Activated CD8-positive, alpha-beta memory T cell treated with anti-CD3 and anti-CD28 coated beads, Interleukin-2, amount 10 ng/mL, durations not matched to agents 7 days and 5 days (primary cell): Measurements from ENCODE around the gene LAMB1. TPM values are rescaled to one million over a fixed set of nuclear protein-coding genes. Genes with fewer than 3 reads are reported as not detected.
"Not testable (repeated sequence)": the region's sequence is repeated elsewhere in the genome, so short reads cannot be mapped to it uniquely, and the experiment has no call there.

ENCODE experiments used
- ATAC-seq: fragments of 150-1000 bp; cut with Tn5 transposase; one replicate; pipeline ENCODE4 v1.10.0; 2021; ENCODE audit warnings: moderate library complexity
- CTCF ChIA-PET: fragments of 350-600 bp; sonication (Branson Sonifier 250); formaldehyde crosslinking; loops from one replicate; lab custom pipeline; 2021; ENCODE audit warnings: antibody characterized with exemption; lab: Charles Lee
- DNase-seq: peaks from one replicate; pipeline ENCODE4 v3.0.0-alpha.2; 2020
- H3K27ac Mint-ChIP-seq: one replicate; pipeline ENCODE4 v1.8.0; 2021; ENCODE audit warnings: mild to moderate bottlenecking, mixed read lengths
- H3K27me3 Mint-ChIP-seq: one replicate; pipeline ENCODE4 v1.8.0; 2021; ENCODE audit warnings: mixed read lengths
- H3K36me3 Mint-ChIP-seq: one replicate; pipeline ENCODE4 v1.8.0; 2021; ENCODE audit warnings: mild to moderate bottlenecking, mixed read lengths
- H3K4me1 Mint-ChIP-seq: one replicate; pipeline ENCODE4 v1.8.0; 2021; ENCODE audit warnings: mixed read lengths
- H3K4me3 Mint-ChIP-seq: one replicate; pipeline ENCODE4 v1.8.0; 2021; ENCODE audit warnings: mild to moderate bottlenecking, moderate library complexity, mixed read lengths
- H3K9me3 Mint-ChIP-seq: one replicate; pipeline ENCODE4 v1.8.0; 2022; ENCODE audit warnings: low read depth, mixed read lengths
- total RNA-seq, 2 experiments: library from RNA; stranded (reverse); gene quantifications; one replicate each; pipeline ENCODE4 v1.2.3, GENCODE V29; 2021

The LAMB1 gene
- total RNA-seq, 2 experiments from 2014 or later, result not detected

DNA sequence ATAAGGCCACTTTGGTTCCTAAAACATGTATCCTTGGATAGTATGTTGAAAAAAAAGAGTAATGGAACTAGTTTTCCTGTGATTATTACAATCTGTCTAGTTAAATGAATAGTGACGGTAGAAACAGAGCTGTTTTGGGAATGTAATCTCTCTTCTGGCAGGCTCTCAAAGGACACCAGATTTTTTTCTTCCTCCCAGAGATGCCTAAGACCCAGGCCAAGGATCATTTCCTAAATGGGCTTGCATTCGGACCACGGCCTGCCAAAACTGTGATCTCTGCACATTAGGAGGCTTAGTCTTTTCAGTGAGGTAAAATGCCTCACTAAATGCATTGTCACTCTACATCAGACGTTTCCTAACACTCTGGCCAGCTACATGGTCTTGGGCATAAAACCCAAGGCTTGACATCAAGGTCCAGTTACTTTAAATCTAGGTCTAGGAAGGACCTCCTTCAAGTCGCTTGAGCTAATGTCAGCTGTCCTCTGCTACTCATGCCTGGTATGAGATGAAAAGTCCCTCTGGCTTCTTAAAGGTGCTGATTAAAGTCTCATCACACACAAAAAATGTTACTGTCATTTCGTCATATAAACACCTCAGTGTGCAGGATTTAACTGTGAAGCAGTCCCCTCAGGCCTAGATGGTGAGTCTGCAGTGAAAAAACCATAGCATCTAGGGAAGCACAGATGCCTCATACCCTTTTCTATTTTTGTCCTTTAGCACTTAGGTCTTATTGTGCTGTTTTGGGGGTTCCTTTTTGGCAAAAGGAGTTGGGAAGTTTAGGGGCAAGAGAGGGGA lies 64.3 kb downstream of the LAMB1 start:
- CTCF ChIA-PET, result no interaction called here

DNA sequence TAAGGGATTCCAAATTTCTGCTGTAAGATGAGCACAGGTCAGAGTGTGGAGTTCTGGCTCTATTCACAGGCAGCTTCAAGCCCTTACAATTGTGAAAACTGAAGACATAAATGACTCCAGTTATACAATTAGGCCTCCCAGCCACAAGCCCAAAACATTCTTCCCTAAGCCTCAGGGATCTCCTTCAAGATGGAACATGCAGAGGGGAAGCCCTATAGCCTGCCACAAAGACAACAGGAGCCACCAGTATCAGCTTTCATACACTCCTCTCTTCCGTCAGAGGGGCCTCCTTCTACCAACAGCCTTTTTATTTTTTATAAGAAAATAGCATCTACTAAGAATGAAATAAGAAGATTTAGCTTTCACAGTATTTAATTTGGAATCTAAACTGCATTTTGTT lies 65.4 kb downstream of the LAMB1 start:
- ATAC-seq, result no peak
- Mint-ChIP-seq H3K4me3 (no peak overlapping the region), H3K9me3 (no peaks in the 10 kb centered on the region), H3K4me1 (no peaks in the 10 kb centered on the region), H3K36me3 (peaks cover 1% of the 10 kb centered on the region), H3K27ac (no peak overlapping the region), H3K27me3 (no peaks in the 10 kb centered on the region)
- DNase-seq, result no peak
- CTCF ChIA-PET, result no interaction called here

More for the DNA sequence above, 64.3 kb downstream of the LAMB1 start:
- DNase-seq (no peak), ATAC-seq (no peak)
- no peaks in the 10 kb centered on the region for H3K4me1 Mint-ChIP-seq
- no peak overlapping the region for H3K4me3 Mint-ChIP-seq
- H3K27me3 Mint-ChIP-seq, result no peaks in the 10 kb centered on the region
- peaks cover 1% of the 10 kb centered on the region for H3K36me3 Mint-ChIP-seq
- H3K27ac Mint-ChIP-seq, result no peak overlapping the region
- H3K9me3 Mint-ChIP-seq, result no peaks in the 10 kb centered on the region

DNA sequence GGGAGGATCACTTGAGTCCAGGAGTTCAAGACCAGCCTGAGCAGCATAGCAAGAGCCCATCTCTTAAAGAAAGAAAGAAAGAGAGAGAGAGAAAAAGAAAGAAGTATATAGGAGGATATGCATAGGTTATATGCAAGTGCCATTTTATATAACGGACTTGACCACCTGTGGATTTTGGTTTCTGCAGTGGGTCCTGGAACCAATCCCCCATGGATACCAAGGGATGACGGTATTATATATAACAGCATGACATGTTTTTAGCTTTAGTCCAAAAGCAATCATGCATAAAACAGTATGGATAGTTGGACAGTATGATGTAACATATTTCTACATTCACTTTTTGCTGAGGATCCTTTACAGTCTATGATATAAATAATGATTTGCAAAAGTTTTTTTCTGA lies 66.6 kb downstream of the LAMB1 start:
- CTCF ChIA-PET, result no interaction called here
- Mint-ChIP-seq H3K4me3 (no peak overlapping the region), H3K9me3 (no peaks in the 10 kb centered on the region), H3K27ac (no peak overlapping the region), H3K4me1 (no peaks in the 10 kb centered on the region), H3K36me3 (peaks cover 1% of the 10 kb centered on the region), H3K27me3 (no peaks in the 10 kb centered on the region)
- ATAC-seq (no peak), DNase-seq (no peak)

- Mint-ChIP-seq H3K4me1 (no peaks in the 10 kb centered on the region), H3K27me3 (no peaks in the 10 kb centered on the region), H3K36me3 (no peaks in the 10 kb centered on the region), H3K4me3 (no peak overlapping the region), H3K27ac (no peak overlapping the region), H3K9me3 (no peaks in the 10 kb centered on the region)
- DNase-seq, result no peak
- CTCF ChIA-PET, result interaction anchor here (1.1 kb wide), 1 partner anchor 194 kb away, joined by 3 read pairs; no protein-coding TSS in a partner anchor
- no peak for ATAC-seq
Observed at GRCh38 chr7:107934991-107935770, 67.8 kb downstream of the LAMB1 start.

- CTCF ChIA-PET, result interaction anchor here (0.7 kb wide), 1 partner anchor 127 kb away, joined by 3 read pairs; no protein-coding TSS in a partner anchor
- no peaks in the 10 kb centered on the region for H3K27me3 Mint-ChIP-seq
- H3K9me3 Mint-ChIP-seq, result no peaks in the 10 kb centered on the region
- no peak overlapping the region for H3K4me3 Mint-ChIP-seq
- DNase-seq (no peak), ATAC-seq (no peak)
- H3K27ac Mint-ChIP-seq, result no peak overlapping the region
- H3K36me3 Mint-ChIP-seq, result peaks cover 1% of the 10 kb centered on the region
- H3K4me1 Mint-ChIP-seq, result no peaks in the 10 kb centered on the region
Observed at GRCh38 chr7:107933386-107934013, 69.5 kb downstream of the LAMB1 start.

DNA sequence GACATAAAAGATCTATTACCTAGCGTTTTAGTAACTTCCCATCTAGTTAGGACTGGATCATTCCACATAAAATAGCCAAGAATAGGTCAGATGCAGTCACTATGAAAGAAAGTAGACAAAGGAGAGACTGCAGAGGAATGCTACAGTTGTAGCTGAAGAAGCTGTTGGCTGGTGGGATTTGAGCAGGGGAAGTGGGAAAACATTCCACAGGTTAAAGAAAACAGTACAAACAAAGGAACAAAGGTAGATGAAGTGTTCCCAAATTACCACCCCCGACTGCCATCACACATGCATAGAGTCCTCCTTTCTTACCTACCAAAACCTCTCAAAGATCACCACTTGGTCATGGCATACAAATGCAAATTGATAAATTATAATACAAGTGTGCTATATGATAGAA lies 70.2 kb downstream of the LAMB1 start:
- ATAC-seq, result no peak
- no peak overlapping the region for H3K4me3 Mint-ChIP-seq

DNA sequence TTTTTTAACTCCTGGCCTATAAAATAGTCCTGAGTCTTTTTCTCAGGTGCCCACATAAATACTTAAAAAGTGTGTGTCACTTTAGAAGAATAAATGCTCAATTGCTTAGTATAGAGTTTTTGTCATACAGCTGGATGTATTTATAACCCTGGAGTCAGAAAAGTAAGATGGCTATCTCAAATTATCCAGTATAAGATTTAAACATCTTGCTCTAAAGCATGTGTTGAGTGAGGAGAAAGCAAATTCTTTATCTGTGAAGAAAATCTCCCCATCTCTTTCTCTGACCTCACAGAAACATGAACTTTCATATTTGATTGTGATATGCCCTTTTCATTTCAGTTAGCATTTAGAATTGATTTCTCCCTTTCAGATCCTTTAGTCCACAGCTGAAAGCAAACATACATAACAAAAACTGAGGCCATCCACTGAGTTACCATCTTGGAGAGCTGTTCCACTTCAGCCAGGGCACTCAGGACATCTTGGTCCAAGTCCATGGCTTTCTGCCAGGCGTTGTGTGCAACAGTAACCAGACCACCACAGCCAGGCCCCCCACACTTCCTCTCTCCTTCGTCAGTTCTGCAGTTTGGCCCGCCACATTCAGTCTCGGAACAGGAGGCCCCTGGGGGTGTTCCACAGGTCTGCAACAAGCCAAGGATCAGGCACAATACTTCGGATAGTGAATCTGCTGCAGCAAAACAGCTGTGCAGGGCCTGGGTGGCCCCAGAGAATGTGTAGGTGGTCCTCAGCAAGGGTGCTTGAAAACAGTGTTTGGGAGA lies 71.0 kb downstream of the LAMB1 start:
- Mint-ChIP-seq H3K4me1 (no peaks in the 10 kb centered on the region), H3K36me3 (peaks cover 6% of the 10 kb centered on the region), H3K27ac (no peak overlapping the region), H3K4me3 (no peak overlapping the region), H3K27me3 (no peaks in the 10 kb centered on the region), H3K9me3 (no peaks in the 10 kb centered on the region)
- no peak for DNase-seq
- CTCF ChIA-PET, result no interaction called here
- no peak for ATAC-seq

More for the DNA sequence above, 70.2 kb downstream of the LAMB1 start:
- CTCF ChIA-PET, result no interaction called here
- Mint-ChIP-seq H3K27ac (no peak overlapping the region), H3K36me3 (peaks cover 1% of the 10 kb centered on the region), H3K4me1 (no peaks in the 10 kb centered on the region), H3K9me3 (no peaks in the 10 kb centered on the region), H3K27me3 (no peaks in the 10 kb centered on the region)
- DNase-seq, result no peak

DNA sequence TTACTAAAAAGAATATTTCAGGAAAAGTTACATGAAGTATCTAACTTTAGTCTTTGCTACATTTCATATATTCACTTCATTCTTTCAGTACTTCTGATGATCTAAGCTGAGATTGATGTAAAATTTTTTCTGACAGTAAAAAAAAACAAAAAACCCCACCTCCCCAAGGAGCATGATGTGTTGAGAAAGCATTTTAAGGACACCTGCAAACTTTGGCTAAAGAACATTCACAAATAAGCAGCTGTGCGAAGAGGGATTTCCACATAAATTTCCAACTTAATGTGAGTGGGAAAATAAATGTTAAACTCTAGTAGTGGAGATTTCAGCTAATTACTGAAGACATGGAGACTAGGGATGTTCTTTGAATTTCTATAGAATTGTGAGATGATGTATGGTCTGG lies 76.5 kb downstream of the LAMB1 start:
- H3K27me3 Mint-ChIP-seq, result no peaks in the 10 kb centered on the region
- no peak for ATAC-seq
- CTCF ChIA-PET, result interaction anchor here (0.8 kb wide), 1 partner anchor 52 kb away, joined by 3 read pairs; no protein-coding TSS in a partner anchor
- peaks cover 29% of the 10 kb centered on the region for H3K36me3 Mint-ChIP-seq
- no peak overlapping the region for H3K4me3 Mint-ChIP-seq
- no peaks in the 10 kb centered on the region for H3K9me3 Mint-ChIP-seq
- H3K4me1 Mint-ChIP-seq, result peaks cover 21% of the 10 kb centered on the region
- DNase-seq, result no peak
- H3K27ac Mint-ChIP-seq, result no peak overlapping the region

- no peaks in the 10 kb centered on the region for H3K27me3 Mint-ChIP-seq
- ATAC-seq, result peak; percentile 36
- H3K27ac Mint-ChIP-seq, result no peak overlapping the region
- no peak overlapping the region for H3K4me3 Mint-ChIP-seq
- H3K36me3 Mint-ChIP-seq, result peaks cover 42% of the 10 kb centered on the region
- peaks cover 27% of the 10 kb centered on the region for H3K4me1 Mint-ChIP-seq
- CTCF ChIA-PET, result no interaction called here
- H3K9me3 Mint-ChIP-seq, result no peaks in the 10 kb centered on the region
- DNase-seq, result no peak
Observed at GRCh38 chr7:107924841-107925504, 78.0 kb downstream of the LAMB1 start.

DNA sequence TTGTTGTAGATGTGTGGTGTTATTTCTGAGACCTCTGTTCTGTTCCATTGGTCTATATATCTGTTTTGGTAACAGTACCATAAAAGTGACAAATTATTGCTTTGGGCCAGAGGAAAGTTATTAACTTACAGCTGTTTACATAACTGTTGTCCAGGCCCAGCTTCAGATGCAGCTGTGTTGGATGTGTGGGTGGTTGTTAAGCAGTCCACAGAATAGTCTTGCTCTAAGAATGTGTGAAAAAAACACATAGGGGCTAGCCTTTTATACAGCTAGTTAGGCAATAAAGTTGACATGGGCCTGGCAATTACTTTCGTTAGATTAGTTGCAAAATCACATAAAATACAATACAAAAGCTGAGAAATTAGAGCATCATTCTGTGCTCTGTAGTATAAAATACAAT lies 80.1 kb downstream of the LAMB1 start:
- ATAC-seq (no peak), DNase-seq (no peak)
- peaks cover 58% of the 10 kb centered on the region for H3K36me3 Mint-ChIP-seq
- no peak overlapping the region for H3K4me3 Mint-ChIP-seq
- no peaks in the 10 kb centered on the region for H3K27me3 Mint-ChIP-seq
- CTCF ChIA-PET, result interaction anchor here (1.2 kb wide), 1 partner anchor 11 kb away, joined by 3 read pairs; no protein-coding TSS in a partner anchor
- H3K4me1 Mint-ChIP-seq, result peaks cover 27% of the 10 kb centered on the region
- H3K27ac Mint-ChIP-seq, result no peak overlapping the region
- H3K9me3 Mint-ChIP-seq, result no peaks in the 10 kb centered on the region

DNA sequence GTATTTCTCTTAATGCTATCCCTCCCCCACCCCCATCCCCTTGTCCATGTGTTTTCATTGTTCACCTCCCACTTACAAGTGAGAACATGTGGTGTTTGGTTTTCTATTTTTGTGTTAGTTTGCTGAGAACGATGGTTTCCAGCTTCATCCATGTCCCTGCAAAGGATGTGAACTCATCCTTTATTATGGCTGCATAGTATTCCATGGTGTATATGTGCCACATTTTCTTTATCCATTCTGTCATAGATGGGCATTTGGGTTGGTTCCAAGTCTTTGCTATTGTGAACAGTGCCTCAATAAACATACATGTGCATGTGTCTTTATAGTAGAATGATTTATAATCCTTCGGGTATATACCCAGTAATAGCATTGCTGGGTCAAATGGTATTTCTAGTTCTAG lies 81.1 kb downstream of the LAMB1 start:
- H3K27me3 Mint-ChIP-seq, H3K27ac Mint-ChIP-seq, CTCF ChIA-PET, H3K4me3 Mint-ChIP-seq, ATAC-seq, H3K9me3 Mint-ChIP-seq, DNase-seq: not testable (repeated sequence)
- Mint-ChIP-seq H3K4me1 (peaks cover 27% of the 10 kb centered on the region), H3K36me3 (peaks cover 61% of the 10 kb centered on the region)

DNA sequence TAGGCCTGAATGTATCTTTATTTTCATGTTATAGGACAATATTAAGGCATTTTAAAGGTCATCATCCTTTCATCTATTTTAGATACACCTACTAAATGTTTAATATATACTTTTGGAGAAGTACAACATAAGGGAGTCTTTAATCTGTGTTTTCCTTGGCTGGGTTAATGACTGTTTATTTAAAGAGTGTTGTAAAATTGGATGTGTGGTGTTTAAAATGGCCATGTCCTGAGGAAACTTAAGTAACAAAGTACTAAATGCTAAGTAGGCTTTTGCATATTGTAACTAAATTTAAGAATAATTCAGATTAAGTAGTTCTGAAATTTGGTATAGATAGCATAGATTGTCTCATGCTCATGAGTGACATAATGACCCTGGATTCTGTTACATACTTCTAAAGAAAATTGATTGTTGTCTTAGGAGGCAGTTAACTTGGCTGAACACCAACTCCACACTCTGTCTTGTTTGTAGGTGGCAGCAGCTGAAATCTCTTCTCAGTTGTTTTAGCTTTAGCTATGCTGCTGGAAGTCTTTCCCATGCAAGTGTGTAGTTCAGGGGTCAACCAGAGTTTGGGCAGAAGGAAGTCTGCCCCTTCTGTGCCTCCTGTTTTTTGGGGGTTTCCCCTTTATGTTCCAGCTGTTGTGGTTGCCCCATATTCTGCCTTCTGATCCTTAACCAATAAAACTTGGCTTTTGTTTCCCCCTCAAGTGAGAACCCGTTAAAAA lies 82.8 kb downstream of the LAMB1 start:
- H3K9me3 Mint-ChIP-seq, result no peaks in the 10 kb centered on the region
- no peak overlapping the region for H3K4me3 Mint-ChIP-seq
- H3K27me3 Mint-ChIP-seq, result no peaks in the 10 kb centered on the region
- H3K4me1 Mint-ChIP-seq, result peaks cover 24% of the 10 kb centered on the region
- ATAC-seq (no peak), DNase-seq (no peak)
- peaks cover 65% of the 10 kb centered on the region for H3K36me3 Mint-ChIP-seq
- CTCF ChIA-PET, result no interaction called here
- H3K27ac Mint-ChIP-seq, result no peak overlapping the region
